Omental fat pad (tissue), 4 donors: ENCODE measurements around the gene ERP27. TPM values are rescaled to one million over a fixed set of nuclear protein-coding genes. Genes with fewer than 3 reads are reported as not detected.

Experiments
- ATAC-seq: fragments of 150-250 bp; one replicate; pipeline ENCODE4 v1.9.1; 2016; ENCODE audit warnings: mild to moderate bottlenecking, moderate library complexity; ENCODE audit not compliant: low FRiP score
- DNase-seq: peaks from one replicate; pipeline ENCODE4 v3.0.0-alpha.2; 2019; ENCODE audit warnings: low spot score
- CTCF ChIP-seq, 3 donors: fragments of 450-650 bp; IDR thresholded peaks; one replicate each; pipeline ENCODE4 v1.5.1; 2016 to 2017; ENCODE audit warnings: antibody characterized with exemption in 3 of 3, mild to moderate bottlenecking in 3 of 3, moderate library complexity in 2 of 3
- total RNA-seq, 4 donors: library from RNA; depleted of rRNA; stranded (reverse); fragments of >200 nt; gene quantifications; one replicate each; pipeline ENCODE4 v1.1.0, GENCODE V29; 2016

ERP27 gene
- total RNA-seq, 4 donors from 2014 or later: 0.56 to 0.60 TPM; not detected in 2

GRCh38 chr12:14968478-14968877, 30.1 kb upstream of the ERP27 start:
- TF ChIP-seq CTCF (IDR thresholded peaks at IDR 0.05): no peak
- ATAC-seq (no peak), DNase-seq (no peak)

GRCh38 chr12:14965221-14965620, 26.9 kb upstream of the ERP27 start:
- TF ChIP-seq CTCF (IDR thresholded peaks at IDR 0.05): no peak
- DNase-seq (no peak), ATAC-seq (no peak)

GRCh38 chr12:14964406-14964805, 26.1 kb upstream of the ERP27 start:
- no peak for TF ChIP-seq CTCF (IDR thresholded peaks at IDR 0.05)
- ATAC-seq: no peak

GRCh38 chr12:14963520-14963919, 25.2 kb upstream of the ERP27 start:
- ATAC-seq (no peak), DNase-seq (no peak)
- TF ChIP-seq CTCF (IDR thresholded peaks at IDR 0.05): no peak

More at GRCh38 chr12:14964406-14964805, 26.1 kb upstream of the ERP27 start:
- no peak for DNase-seq

GRCh38 chr12:14962797-14963196, 24.5 kb upstream of the ERP27 start:
- ATAC-seq (no peak), DNase-seq (no peak)
- TF ChIP-seq CTCF (IDR thresholded peaks at IDR 0.05): no peak

GRCh38 chr12:14962153-14962539, 23.8 kb upstream of the ERP27 start:
- TF ChIP-seq CTCF (IDR thresholded peaks at IDR 0.05): no peak

GRCh38 chr12:14961466-14962152, 23.3 kb upstream of the ERP27 start, which contains the start of gene ARHGDIB:
TSS of gene ARHGDIB (minus strand) at chr12:14961601. CDS start at chr12:14950712, 10,889 bp downstream.
- no peak for DNase-seq
- peak; percentile 22 for ATAC-seq
- TF ChIP-seq CTCF (IDR thresholded peaks at IDR 0.05): no peak

More at GRCh38 chr12:14962153-14962539, 23.8 kb upstream of the ERP27 start:
- ATAC-seq: no peak
- no peak for DNase-seq
